Neural crest cell (in vitro differentiated cells): ENCODE measurements around the gene DXO. TPM values are rescaled to one million over a fixed set of nuclear protein-coding genes. Genes with fewer than 3 reads are reported as not detected.

Experiments used
- DNase-seq: peaks from one replicate; pipeline ENCODE4 v3.0.0; 2021; ENCODE audit warnings: low read depth, mixed read lengths, low spot score
- H3K27ac Mint-ChIP-seq: one replicate; pipeline ENCODE4 v1.8.0; 2021; ENCODE audit warnings: mild to moderate bottlenecking, mixed read lengths; ENCODE audit not compliant: unreplicated experiment
- H3K27me3 Mint-ChIP-seq: 2 replicates; pipeline ENCODE4 v1.8.0; 2021; ENCODE audit warnings: low read depth, mild to moderate bottlenecking, mixed read lengths
- H3K36me3 Mint-ChIP-seq: 2 replicates; pipeline ENCODE4 v1.8.0; 2021; ENCODE audit warnings: low read depth, mild to moderate bottlenecking, mixed read lengths
- H3K4me1 Mint-ChIP-seq: 2 replicates; pipeline ENCODE4 v1.8.0; 2021; ENCODE audit warnings: mixed read lengths
- H3K4me3 Mint-ChIP-seq: one replicate; pipeline ENCODE4 v1.8.0; 2021; ENCODE audit warnings: mild to moderate bottlenecking, mixed read lengths
- H3K9me3 Mint-ChIP-seq: 2 replicates; pipeline ENCODE4 v1.8.0; 2021; ENCODE audit warnings: mixed read lengths
- total RNA-seq: library from RNA; stranded (reverse); gene quantifications from 2 replicates; pipeline ENCODE4 v1.2.1, GENCODE V29; 2021
- TF ChIP-seq, protein P1 (sequence below): fragments of 200-600 bp; sonication (generic); conservative IDR thresholded peaks from 2 replicates; pipeline ENCODE4 v1.5.0; 2021; ENCODE audit warnings: antibody characterized with exemption, mild to moderate bottlenecking

Gene DXO
- total RNA-seq, 1 donor from 2014 or later: 26.6 TPM

DNA sequence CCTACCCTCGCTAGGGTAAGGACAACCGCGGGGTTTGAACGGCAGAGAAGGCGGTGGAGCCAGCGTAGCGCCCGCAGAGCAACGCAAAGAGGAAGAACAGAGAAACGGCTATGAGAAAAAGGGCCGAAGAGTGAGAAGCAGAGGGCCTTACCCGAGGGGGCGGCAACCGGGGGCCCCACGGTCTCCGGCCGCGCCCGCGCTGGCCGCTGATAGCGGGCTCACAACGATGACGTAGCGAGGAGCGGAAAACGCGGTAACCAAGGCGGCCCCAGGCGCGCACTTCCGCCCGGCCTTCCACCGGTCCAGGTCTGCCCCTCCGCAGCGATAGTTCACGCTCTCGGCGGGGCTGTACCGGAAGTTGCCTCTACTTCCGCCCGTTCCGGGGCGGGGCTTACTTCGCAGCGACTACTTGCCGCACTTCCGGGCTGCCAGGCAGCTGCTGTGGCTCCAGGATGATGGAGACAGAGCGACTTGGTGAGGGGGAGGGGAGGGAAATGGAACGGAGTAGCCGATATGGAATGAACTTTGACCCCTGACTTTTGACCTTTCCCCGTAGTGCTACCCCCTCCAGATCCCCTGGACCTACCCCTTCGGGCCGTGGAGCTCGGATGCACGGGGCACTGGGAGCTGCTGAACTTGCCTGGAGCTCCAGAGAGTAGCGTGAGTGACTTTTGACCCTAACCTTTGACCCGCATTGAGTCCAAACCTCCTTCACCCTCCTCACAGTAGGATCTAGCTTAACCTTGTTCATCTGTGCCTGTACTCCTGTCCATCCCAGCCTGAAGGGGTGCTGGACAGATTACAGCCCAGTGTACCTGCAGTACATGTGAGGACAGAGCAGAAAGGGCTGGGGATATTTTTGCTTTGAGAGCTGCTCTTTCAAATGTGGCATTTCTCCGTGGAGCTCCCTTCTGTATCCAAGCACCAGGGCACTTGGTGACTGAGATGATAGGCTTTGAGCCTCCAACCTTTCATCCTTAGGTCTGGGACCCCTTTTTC lies 12.9 kb downstream of the DXO start, which contains the start of the genes NELFE and SKIC2:
TSS of gene NELFE (minus strand) at position 231 of the 999 bp plus-strand sequence. CDS start 525 bp downstream, outside the sequence.
TSS of gene SKIC2 (plus strand) at position 435 of the 999 bp plus-strand sequence. CDS start at position 453, 18 bp downstream.
- Mint-ChIP-seq H3K36me3 (peaks cover 5% of the 10 kb centered on the region), H3K4me3 (peak within 1 kb of the TSS; percentile 98), H3K27ac (peak within 1 kb of the TSS; percentile 99), H3K9me3 (no peaks in the 10 kb centered on the region), H3K27me3 (no peaks in the 10 kb centered on the region), H3K4me1 (peaks cover 27% of the 10 kb centered on the region)
- TF ChIP-seq, protein P1, sequence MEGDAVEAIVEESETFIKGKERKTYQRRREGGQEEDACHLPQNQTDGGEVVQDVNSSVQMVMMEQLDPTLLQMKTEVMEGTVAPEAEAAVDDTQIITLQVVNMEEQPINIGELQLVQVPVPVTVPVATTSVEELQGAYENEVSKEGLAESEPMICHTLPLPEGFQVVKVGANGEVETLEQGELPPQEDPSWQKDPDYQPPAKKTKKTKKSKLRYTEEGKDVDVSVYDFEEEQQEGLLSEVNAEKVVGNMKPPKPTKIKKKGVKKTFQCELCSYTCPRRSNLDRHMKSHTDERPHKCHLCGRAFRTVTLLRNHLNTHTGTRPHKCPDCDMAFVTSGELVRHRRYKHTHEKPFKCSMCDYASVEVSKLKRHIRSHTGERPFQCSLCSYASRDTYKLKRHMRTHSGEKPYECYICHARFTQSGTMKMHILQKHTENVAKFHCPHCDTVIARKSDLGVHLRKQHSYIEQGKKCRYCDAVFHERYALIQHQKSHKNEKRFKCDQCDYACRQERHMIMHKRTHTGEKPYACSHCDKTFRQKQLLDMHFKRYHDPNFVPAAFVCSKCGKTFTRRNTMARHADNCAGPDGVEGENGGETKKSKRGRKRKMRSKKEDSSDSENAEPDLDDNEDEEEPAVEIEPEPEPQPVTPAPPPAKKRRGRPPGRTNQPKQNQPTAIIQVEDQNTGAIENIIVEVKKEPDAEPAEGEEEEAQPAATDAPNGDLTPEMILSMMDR: no peak
- peak; percentile 95 for DNase-seq

DNA sequence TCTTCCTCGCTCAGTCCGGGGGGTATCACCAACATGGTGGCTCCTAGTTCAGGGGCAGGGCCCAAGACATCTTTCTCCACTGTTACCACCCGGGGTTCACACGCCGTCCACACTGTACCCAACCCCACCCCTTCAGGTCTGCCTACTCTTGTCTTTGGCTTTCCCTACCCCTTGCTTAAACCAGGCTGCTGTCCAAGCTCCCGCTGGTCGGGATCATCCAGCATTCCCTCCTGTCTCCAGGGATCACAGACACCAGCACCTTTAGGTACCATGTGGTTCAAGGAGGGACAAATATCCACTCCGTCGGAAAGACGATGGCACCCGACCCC lies 13.6 kb downstream of the DXO start:
- Mint-ChIP-seq H3K27me3 (no peaks in the 10 kb centered on the region), H3K27ac (peak overlapping the region; percentile 95), H3K9me3 (no peaks in the 10 kb centered on the region), H3K4me1 (peaks cover 27% of the 10 kb centered on the region), H3K36me3 (peaks cover 6% of the 10 kb centered on the region), H3K4me3 (peak overlapping the region; percentile 98)
- DNase-seq: no peak
- TF ChIP-seq, protein P1: no peak

GRCh38 chr6:31956796-31957195 lies 15.1 kb downstream of the DXO start:
- TF ChIP-seq, protein P1: no peak
- Mint-ChIP-seq H3K4me3 (peak overlapping the region; percentile 98), H3K27ac (no peak overlapping the region), H3K36me3 (peaks cover 11% of the 10 kb centered on the region), H3K9me3 (no peaks in the 10 kb centered on the region), H3K4me1 (peaks cover 27% of the 10 kb centered on the region), H3K27me3 (no peaks in the 10 kb centered on the region)
- no peak for DNase-seq

DNA sequence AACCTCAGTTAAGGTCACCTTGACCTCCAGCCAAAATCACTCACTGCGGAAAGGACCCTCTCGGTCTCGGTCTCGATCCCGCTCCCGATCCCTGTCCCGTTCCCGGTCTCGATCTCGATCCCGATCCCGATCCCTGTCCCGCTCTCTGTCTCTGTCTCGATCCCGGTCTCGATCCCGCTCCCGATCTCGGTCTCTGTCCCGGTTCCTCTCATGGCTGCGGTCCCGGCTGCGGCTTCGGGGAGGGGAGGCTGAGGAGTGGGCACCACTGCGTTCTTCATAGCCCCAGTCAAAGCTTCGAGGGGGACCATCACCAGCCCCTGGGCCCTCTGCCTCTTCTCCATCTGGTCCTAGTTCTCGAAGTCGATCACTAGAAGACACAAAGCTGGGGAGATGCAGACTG lies 17.4 kb downstream of the DXO start:
- no peaks in the 10 kb centered on the region for H3K27me3 Mint-ChIP-seq
- H3K4me3 Mint-ChIP-seq: peak overlapping the region; percentile 67
- H3K36me3 Mint-ChIP-seq: peaks cover 15% of the 10 kb centered on the region
- no peak overlapping the region for H3K27ac Mint-ChIP-seq
- no peak for DNase-seq
- TF ChIP-seq, protein P1: no peak
- H3K4me1 Mint-ChIP-seq: peaks cover 21% of the 10 kb centered on the region
- no peaks in the 10 kb centered on the region for H3K9me3 Mint-ChIP-seq

GRCh38 chr6:31952890-31953289 lies 19.0 kb downstream of the DXO start:
- TF ChIP-seq, protein P1: no peak
- Mint-ChIP-seq H3K4me1 (peaks cover 9% of the 10 kb centered on the region), H3K36me3 (peaks cover 15% of the 10 kb centered on the region), H3K27ac (no peak overlapping the region), H3K27me3 (peaks cover 7% of the 10 kb centered on the region), H3K9me3 (peaks cover 3% of the 10 kb centered on the region), H3K4me3 (peak overlapping the region; percentile 68)
- no peak for DNase-seq
